Muscle layer of colon (tissue), 2 donors: ENCODE results near the gene ATPAF1.
"Not testable (repeated sequence)": the region's sequence is repeated elsewhere in the genome, so short reads cannot be mapped to it uniquely, and the experiment has no call there.

Experiments
- H3K27ac ChIP-seq: one replicate; pipeline ENCODE4 v1.7.0; 2013; ENCODE audit warnings: low read depth, mild to moderate bottlenecking, low read length, moderate library complexity
- H3K27me3 ChIP-seq, 2 donors: one replicate each; pipeline ENCODE4 v1.7.0; 2013; ENCODE audit warnings: low read length in 2 of 2, mild to moderate bottlenecking in 2 of 2; ENCODE audit not compliant: insufficient read depth in 2 of 2, control insufficient read depth in 1 of 2
- H3K36me3 ChIP-seq: one replicate; pipeline ENCODE4 v1.7.0; 2013; ENCODE audit warnings: mild to moderate bottlenecking, low read length; ENCODE audit not compliant: insufficient read depth
- H3K4me1 ChIP-seq: one replicate; pipeline ENCODE4 v1.7.0; 2013; ENCODE audit warnings: mild to moderate bottlenecking, low read length; ENCODE audit not compliant: insufficient read depth
- H3K4me3 ChIP-seq, 2 donors: one replicate each; pipeline ENCODE4 v1.7.0; 2013; ENCODE audit warnings: low read length in 2 of 2, low read depth in 1 of 2, mild to moderate bottlenecking in 1 of 2, moderate library complexity in 1 of 2
- H3K9ac ChIP-seq: one replicate; pipeline ENCODE4 v1.7.0; 2013; ENCODE audit warnings: low read length
- H3K9me3 ChIP-seq: one replicate; pipeline ENCODE4 v1.7.0; 2013; ENCODE audit warnings: mild to moderate bottlenecking, low read length
- donor health status: abdominal sarcoma.
- donor health status: Adenocarcinoma of cecum.

Gene ATPAF1

DNA sequence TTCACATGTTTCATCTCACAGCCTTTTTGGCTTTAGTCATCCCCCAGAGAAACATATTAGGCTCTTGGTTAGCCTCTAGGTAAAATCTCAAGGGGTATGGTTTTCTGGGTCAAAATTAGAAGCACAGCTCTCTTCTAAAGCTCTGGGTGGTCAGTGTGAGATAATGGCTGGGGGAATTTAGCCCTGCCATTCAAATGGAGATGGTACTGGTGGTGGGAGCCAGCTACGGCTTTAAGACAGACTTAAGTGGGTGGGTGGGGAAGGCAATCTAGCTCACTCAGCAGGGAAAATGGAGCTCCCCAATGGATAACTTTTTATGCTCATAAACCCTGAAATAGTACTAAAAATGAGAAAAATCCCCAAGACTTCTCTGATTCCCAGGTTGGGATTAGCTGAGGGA is 9.2 kb upstream of the ATPAF1 start:
- Histone ChIP-seq H3K4me3 (no peak overlapping the region), H3K4me1 (no peaks in the 10 kb centered on the region), H3K27me3 (no peaks in the 10 kb centered on the region), H3K27ac (no peak overlapping the region), H3K36me3 (peaks cover 56% of the 10 kb centered on the region), H3K9ac (no peak overlapping the region), H3K9me3 (no peaks in the 10 kb centered on the region)

DNA sequence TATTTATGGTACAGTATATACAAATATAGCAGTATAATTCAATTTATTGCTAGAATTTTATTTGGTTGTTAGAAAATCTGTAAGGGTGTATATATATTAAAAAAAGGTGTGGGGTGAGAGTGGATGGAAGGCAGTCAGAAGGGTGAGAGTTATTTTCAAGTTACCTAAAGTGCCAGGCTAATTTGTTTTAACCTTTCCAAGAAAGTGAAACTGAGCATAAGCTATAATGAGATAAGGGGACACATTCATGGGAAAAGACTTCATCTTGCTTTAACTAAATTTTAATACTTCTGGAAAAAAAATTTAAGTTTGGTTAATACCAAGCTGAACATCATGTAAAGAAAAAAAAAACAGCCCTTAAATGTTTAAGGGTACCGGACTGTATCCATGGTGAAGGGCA is 8.4 kb upstream of the ATPAF1 start:
- Histone ChIP-seq H3K4me1 (no peaks in the 10 kb centered on the region), H3K9me3 (no peaks in the 10 kb centered on the region), H3K9ac (no peak overlapping the region), H3K27me3 (no peaks in the 10 kb centered on the region), H3K4me3 (no peak overlapping the region), H3K27ac (no peak overlapping the region), H3K36me3 (peaks cover 49% of the 10 kb centered on the region)

DNA sequence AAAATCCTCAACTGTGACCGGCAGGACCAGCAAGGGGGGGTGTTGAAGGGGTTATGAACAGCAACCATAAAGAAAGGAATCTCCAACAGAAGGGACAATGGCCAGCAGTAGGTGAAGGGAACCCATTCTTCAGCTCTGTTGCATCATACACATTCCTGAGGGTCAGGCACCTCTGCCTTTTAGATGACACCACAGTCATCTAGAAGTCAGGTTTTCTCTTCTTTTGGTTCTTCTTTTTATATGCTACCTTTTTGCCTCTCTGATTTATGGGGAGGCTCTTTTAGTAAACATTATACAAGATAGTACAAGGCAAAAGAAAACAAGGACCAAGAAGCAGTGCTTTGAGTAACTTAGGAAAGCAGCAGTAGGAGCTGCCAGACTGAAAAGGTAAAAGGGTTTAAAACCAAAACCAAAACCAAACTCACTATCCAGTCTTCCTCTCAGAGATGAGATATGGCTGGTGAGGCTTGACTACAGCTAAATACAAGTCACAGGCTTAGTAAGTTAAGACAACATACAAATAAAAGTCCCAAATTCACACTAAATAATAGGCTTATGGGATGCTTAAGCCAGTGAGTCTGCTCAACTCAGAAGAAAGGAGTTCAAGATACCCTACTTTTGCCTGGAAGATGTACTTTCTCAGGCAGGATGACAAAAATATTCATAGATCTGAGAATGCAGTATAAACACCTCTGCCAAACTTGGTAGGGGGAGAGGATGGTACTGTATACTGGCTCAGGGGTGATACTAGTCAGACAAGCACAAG is 7.6 kb upstream of the ATPAF1 start:
- H3K36me3 ChIP-seq: peaks cover 45% of the 10 kb centered on the region
- no peak overlapping the region for H3K27ac ChIP-seq
- no peaks in the 10 kb centered on the region for H3K4me1 ChIP-seq
- no peaks in the 10 kb centered on the region for H3K27me3 ChIP-seq
- no peaks in the 10 kb centered on the region for H3K9me3 ChIP-seq
- H3K9ac ChIP-seq: no peak overlapping the region
- H3K4me3 ChIP-seq: no peak overlapping the region

DNA sequence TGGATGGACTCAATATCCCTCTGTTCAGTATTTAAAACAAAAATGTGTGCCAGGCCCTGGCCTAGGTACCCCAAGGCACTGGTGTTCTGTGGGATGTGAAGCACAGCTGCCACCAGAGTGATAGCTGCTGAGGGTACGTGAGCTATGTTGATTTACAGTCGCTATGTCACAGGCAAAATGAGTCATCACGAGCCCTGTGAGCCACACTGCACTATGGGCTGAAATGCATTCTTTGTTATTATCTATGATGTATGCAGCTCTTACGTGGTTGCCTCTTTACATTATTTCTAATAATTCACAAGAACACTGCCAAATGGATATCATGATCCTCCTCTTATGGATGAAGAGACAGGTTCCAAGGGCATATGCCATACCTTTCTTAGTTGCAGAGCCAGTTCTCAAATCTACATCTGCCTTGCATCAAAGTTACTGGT is 5.6 kb upstream of the ATPAF1 start:
- no peak overlapping the region for H3K4me3 ChIP-seq
- H3K9ac ChIP-seq: no peak overlapping the region
- peaks cover 31% of the 10 kb centered on the region for H3K36me3 ChIP-seq
- no peaks in the 10 kb centered on the region for H3K27me3 ChIP-seq
- no peaks in the 10 kb centered on the region for H3K4me1 ChIP-seq
- no peaks in the 10 kb centered on the region for H3K9me3 ChIP-seq
- no peak overlapping the region for H3K27ac ChIP-seq

DNA sequence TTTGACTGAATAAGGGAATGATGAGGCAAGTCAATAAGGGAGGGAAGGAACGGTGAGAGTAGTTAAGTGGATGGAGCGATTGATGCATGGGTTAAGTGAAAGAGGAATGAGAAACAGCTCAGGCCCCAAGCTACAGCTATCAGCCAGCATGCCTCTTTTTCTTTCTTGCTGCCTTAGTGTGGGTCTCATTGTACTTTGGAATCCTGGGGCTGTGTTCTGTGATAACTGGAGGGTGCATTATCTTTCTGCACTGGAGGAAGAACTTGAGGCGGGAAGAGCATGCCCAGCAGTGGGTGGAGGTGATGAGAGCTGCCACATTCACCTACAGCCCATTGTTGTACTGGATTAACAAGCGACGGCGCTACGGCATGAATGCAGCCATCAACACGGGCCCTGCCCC is 4.5 kb upstream of the ATPAF1 start:
- H3K27me3 ChIP-seq: no peaks in the 10 kb centered on the region
- peaks cover 25% of the 10 kb centered on the region for H3K36me3 ChIP-seq
- no peak overlapping the region for H3K9ac ChIP-seq
- H3K9me3 ChIP-seq: no peaks in the 10 kb centered on the region
- no peak overlapping the region for H3K4me3 ChIP-seq
- H3K27ac ChIP-seq: no peak overlapping the region
- H3K4me1 ChIP-seq: no peaks in the 10 kb centered on the region

DNA sequence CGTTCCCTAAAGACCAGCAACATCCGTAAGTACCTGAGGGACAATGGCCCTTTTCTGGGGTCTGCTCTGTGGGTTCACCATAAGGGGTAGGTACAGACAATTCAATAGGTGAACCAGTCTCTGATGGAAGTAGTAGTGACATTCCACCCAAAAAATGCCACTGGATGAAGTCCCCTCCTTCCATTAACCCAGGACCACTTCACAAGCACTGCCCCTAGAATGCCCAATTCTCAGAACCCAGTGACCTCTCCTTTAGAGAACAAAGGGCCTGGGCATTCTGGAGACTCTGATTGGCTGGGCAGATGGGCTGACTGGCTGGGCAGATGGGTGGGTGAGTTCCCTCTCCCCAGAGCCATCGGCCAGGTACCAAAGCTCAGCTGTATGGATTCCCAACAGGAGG is 3.4 kb upstream of the ATPAF1 start, which contains the start of gene TEX38:
Gene TEX38 (plus strand): TSS at position 301 of the 400 bp plus-strand sequence. CDS start 81 bp downstream, at position 382.
- no peaks in the 10 kb centered on the region for H3K27me3 ChIP-seq
- peaks cover 10% of the 10 kb centered on the region for H3K4me1 ChIP-seq
- no peak within 1 kb of the TSS for H3K9ac ChIP-seq
- H3K4me3 ChIP-seq: no peak within 1 kb of the TSS
- no peaks in the 10 kb centered on the region for H3K9me3 ChIP-seq
- peaks cover 15% of the 10 kb centered on the region for H3K36me3 ChIP-seq
- no peak within 1 kb of the TSS for H3K27ac ChIP-seq

DNA sequence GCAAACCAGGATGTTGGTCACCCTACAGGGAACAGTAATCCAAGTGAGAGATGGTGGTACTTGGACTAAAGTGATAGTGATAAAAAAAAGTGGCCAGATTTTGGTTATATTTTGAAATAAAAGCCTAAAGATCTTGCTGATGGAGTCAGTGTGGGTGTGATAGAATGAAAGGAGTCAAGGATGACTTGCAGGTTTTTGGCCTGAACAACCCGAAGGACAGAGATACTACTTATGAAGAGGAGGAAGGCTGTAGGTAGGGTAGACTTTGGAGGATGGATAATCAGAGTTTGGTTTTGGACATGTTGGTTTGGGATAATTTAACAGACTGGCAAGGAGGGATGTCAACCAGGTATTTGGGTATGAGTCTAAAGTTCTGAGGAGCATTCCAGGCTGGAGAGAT is 2.0 kb upstream of the ATPAF1 start:
- Histone ChIP-seq H3K27me3 (no peaks in the 10 kb centered on the region), H3K9me3 (no peaks in the 10 kb centered on the region), H3K4me1 (peaks cover 22% of the 10 kb centered on the region), H3K4me3 (no peak overlapping the region), H3K9ac (no peak overlapping the region), H3K27ac (no peak overlapping the region), H3K36me3 (peaks cover 6% of the 10 kb centered on the region)

DNA sequence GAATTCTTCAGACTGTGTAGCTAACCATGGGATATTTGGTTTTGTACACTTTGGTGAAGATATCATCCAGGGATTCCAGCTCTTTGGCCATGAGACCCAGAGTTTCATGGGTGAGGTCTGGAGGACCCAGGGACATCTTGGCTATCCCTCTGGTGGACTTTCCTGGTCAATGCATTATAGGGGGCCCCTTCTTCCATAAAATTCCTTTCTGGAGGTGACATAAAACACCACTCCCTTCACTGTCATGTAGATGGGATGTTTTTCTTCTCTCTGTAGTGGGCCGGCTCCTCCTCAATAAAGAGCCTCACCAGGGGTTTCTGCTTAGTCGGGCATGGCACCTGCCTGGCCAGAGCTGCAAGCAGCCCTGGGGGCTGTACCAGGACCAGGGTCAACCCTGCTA is 2.2 kb downstream of the ATPAF1 start:
- H3K27ac ChIP-seq: no peak overlapping the region
- H3K9me3 ChIP-seq: no peaks in the 10 kb centered on the region
- H3K9ac ChIP-seq: no peak overlapping the region
- no peaks in the 10 kb centered on the region for H3K27me3 ChIP-seq
- H3K4me3 ChIP-seq: no peak overlapping the region
- H3K4me1 ChIP-seq: peaks cover 22% of the 10 kb centered on the region
- peaks cover 18% of the 10 kb centered on the region for H3K36me3 ChIP-seq

DNA sequence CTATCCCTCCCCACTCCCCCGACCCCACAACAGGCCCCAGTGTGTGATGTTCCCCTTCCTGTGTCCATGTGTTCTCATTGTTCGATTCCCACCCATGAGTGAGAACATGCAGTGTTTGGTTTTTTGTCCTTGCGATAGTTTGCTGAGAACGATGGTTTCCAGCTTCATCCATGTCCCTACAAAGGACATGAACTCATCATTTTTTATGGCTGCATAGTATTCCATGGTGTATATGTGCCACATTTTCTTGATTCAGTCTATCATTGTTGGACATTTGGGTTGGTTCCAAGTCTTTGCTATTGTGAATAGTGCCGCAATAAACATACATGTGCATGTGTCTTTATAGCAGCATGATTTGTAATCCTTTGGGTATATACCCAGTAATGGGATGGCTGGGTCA is 5.2 kb downstream of the ATPAF1 start:
- H3K9ac ChIP-seq, H3K27ac ChIP-seq, H3K9me3 ChIP-seq, H3K27me3 ChIP-seq, H3K4me3 ChIP-seq: not testable (repeated sequence)
- Histone ChIP-seq H3K36me3 (peaks cover 30% of the 10 kb centered on the region), H3K4me1 (peaks cover 22% of the 10 kb centered on the region)

DNA sequence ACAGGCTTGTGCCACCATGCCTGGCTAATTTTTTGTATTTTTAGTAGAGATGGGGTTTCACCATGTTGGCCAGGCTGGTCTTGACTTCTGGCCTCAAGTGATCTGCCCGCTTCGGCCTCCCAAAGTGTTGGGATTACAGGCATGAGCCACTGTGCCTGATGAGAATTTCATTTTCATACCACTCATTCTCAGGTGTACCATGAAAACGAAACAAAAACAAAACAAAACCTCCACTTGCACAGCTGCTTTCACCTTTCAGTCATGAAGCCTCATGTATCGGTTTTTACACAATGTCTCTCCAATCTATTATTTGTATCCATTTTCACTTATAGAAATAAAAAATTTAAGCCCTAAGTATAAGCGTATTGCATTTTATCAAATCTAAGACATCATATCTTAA is 8.0 kb downstream of the ATPAF1 start:
- H3K27ac ChIP-seq, H3K9ac ChIP-seq, H3K4me3 ChIP-seq, H3K9me3 ChIP-seq, H3K27me3 ChIP-seq: not testable (repeated sequence)
- peaks cover 48% of the 10 kb centered on the region for H3K36me3 ChIP-seq
- peaks cover 17% of the 10 kb centered on the region for H3K4me1 ChIP-seq

DNA sequence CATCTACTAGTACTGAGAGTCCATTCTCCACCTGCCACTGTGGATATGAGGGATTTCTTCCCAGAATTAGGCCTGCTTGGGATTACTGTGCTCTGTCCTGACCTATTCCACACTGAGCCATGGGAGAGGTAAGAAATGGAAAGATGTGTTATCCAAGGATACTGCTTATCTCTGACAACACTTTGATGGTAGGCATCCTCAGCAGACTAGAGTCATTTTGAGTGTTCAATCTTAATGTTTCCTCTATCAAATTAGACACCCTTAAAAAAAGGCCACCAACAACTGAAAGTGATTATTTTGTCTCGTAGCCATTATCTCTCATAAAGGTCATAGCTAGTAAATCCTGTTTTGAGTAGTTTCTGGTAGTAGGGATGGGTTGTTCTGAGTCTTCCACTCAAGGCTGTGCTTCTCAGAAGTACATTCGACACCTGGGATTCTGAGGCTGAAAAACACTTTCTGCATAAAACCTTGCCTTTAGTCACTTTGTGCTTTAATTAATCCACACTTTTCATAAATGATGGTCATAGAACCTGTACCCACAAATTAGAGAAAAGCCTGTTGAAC is 8.8 kb downstream of the ATPAF1 start:
- H3K4me1 ChIP-seq: peaks cover 17% of the 10 kb centered on the region
- no peaks in the 10 kb centered on the region for H3K9me3 ChIP-seq
- no peak overlapping the region for H3K4me3 ChIP-seq
- no peaks in the 10 kb centered on the region for H3K27me3 ChIP-seq
- no peak overlapping the region for H3K9ac ChIP-seq
- H3K27ac ChIP-seq: no peak overlapping the region
- peaks cover 41% of the 10 kb centered on the region for H3K36me3 ChIP-seq

DNA sequence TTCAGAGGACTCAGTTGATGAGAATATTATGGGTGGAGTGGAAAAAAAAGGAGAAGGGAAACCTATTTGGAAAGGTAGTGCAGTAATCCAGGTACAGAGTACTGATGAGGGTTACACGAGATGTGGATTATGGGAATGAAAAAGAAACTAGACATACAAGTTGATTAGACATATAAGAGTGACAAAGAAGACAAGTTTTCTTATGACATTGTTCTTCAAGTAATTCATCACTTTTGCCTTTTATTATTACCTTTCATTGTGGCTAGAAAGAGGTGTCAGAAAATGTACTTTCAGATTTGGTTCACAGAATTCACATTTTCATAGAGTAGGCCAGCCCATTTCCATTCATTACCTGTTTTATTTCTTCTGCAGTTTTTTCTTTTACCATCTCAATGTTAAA is 10.4 kb downstream of the ATPAF1 start:
- Histone ChIP-seq H3K27ac (no peak overlapping the region), H3K4me1 (peaks cover 28% of the 10 kb centered on the region), H3K9me3 (no peaks in the 10 kb centered on the region), H3K36me3 (peaks cover 32% of the 10 kb centered on the region), H3K4me3 (no peak overlapping the region), H3K9ac (no peak overlapping the region), H3K27me3 (no peaks in the 10 kb centered on the region)
